Measurements from ENCODE around the gene B3GNT3. TPM values are rescaled to one million over a fixed set of nuclear protein-coding genes. Genes with fewer than 3 reads are reported as not detected.

The B3GNT3 gene
- total RNA-seq, 1 donor: not detected

DNA sequence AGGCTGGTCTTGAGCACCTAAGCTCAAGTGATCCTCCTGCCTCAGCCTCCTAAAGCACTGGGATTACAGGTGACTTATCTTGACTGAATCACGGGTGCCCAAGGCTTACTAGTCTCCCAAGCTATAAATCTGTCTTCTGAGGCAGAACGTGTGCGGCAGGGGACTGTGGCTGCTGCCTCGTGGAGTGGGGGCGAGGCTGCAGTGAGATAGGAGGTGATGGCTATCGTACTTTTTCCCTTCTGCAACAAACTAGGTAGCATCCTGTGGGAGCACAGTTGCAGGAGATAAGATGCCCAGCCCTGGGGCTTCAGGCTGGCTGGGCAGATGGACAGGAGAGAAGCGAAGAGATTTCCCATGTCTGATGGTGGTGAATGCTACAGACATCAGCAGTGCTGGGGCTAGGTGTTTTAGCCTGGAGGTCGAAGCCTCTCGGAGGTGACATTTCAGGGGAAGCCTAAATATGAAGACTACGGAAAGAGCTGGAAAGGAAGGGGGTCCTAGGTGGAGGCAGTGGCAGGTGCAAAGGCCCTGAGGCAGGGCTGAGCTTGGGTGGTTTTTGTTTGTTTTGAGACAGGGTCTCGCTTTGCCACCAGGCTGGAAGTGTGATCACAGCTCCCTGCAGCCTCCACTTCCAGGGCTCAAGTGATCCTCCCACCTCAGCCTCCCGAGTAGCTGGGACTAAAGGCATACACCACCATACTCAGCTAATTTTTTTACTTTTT, 7.4 kb downstream of the B3GNT3 start:
- DNase-seq (ENCODE audit: low read depth): no peak
- H3K4me3 ChIP-seq (ENCODE audit: low read depth, low read length): no peak overlapping the region
- TF ChIP-seq, protein P1, sequence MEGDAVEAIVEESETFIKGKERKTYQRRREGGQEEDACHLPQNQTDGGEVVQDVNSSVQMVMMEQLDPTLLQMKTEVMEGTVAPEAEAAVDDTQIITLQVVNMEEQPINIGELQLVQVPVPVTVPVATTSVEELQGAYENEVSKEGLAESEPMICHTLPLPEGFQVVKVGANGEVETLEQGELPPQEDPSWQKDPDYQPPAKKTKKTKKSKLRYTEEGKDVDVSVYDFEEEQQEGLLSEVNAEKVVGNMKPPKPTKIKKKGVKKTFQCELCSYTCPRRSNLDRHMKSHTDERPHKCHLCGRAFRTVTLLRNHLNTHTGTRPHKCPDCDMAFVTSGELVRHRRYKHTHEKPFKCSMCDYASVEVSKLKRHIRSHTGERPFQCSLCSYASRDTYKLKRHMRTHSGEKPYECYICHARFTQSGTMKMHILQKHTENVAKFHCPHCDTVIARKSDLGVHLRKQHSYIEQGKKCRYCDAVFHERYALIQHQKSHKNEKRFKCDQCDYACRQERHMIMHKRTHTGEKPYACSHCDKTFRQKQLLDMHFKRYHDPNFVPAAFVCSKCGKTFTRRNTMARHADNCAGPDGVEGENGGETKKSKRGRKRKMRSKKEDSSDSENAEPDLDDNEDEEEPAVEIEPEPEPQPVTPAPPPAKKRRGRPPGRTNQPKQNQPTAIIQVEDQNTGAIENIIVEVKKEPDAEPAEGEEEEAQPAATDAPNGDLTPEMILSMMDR (IDR thresholded peaks at IDR 0.05; ENCODE audit: insufficient read depth, low read length): no peak

DNA sequence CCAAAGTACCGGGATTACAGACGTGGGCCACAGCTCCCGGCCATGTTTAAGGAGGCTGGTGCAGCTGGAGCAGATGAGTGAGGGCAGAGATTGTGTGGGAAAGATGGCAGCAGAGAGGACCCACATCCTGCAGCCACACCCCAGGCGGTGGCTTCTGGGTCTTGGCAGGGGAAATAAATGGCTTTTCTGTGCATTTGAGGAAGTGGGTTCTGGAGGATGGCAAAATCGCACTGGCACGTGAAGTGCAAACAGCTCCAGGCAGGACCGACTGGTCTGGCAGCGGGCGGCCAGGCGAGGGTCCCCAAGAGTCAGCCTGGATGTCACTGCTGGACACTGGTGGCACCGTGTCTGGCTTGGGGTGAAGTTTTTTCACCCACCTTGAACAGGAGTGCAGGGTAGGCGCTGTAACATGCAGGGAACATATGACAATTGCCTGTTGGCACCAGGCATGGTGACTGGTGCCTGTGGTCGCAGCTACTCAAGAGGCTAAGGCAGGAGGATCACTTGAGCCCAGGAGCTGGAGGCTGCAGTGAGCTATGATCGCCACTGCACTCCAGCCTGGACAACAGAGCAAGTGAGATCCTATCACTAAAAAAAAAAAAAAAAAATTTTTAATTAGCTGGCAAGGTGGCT, 8.4 kb downstream of the B3GNT3 start:
- no peak for DNase-seq (ENCODE audit: low read depth)
- TF ChIP-seq, protein P1 (IDR thresholded peaks at IDR 0.05; ENCODE audit: insufficient read depth, low read length): no peak
- H3K4me3 ChIP-seq (ENCODE audit: low read depth, low read length): no peak overlapping the region

DNA sequence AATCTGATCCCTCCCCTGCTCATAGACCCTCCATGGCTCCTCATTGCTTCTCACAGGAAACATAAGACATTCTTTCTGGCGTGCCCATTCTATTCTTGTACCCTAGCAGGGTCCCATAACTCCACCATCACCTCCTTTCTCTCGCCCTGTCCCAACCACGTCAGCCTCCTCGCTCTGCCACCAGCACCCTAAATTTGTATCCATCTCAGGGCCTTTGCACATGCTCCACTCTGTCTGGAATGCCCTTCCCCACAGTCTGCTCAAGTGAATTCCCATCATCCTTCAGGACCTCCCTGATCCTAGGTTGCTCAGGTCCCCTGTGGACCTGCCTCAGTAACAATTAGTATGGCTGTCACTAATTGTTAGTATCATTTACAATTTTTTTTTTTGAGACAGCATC, 10.5 kb downstream of the B3GNT3 start:
- DNase-seq (ENCODE audit: low read depth): no peak
- TF ChIP-seq, protein P1 (IDR thresholded peaks at IDR 0.05; ENCODE audit: insufficient read depth, low read length): no peak
- H3K4me3 ChIP-seq (ENCODE audit: low read depth, low read length): no peak overlapping the region

DNA sequence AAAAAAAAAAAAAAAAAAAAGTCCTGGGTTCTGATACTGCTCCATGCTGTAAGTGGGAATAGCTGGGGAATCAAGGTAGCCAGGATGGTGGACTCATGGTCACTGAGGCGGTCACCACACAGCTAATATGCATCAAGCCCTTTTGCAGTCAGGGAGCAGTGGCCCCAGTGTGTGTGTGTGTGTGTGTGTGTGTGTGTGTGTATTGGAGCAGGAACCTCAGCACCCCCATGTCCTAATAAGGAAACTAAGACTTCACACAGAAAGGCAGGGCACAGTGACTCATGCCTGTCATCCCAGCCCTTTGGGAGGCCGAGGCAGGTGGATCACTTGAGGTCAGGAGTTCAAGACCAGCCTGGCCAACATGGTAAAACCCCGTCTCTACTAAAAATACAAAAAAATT, 12.0 kb downstream of the B3GNT3 start:
- DNase-seq (ENCODE audit: low read depth): no peak
- TF ChIP-seq, protein P1 (IDR thresholded peaks at IDR 0.05; ENCODE audit: insufficient read depth, low read length): no peak
- H3K4me3 ChIP-seq (ENCODE audit: low read depth, low read length): no peak overlapping the region

DNA sequence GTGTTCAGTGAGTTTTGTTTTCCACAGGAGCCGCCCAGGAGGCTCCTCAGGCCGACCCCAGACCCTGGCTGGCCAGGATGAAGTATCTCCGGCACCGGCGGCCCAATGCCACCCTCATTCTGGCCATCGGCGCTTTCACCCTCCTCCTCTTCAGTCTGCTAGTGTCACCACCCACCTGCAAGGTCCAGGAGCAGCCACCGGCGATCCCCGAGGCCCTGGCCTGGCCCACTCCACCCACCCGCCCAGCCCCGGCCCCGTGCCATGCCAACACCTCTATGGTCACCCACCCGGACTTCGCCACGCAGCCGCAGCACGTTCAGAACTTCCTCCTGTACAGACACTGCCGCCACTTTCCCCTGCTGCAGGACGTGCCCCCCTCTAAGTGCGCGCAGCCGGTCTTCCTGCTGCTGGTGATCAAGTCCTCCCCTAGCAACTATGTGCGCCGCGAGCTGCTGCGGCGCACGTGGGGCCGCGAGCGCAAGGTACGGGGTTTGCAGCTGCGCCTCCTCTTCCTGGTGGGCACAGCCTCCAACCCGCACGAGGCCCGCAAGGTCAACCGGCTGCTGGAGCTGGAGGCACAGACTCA, 12.9 kb downstream of the B3GNT3 start:
- no peak overlapping the region for H3K4me3 ChIP-seq (ENCODE audit: low read depth, low read length)
- no peak for DNase-seq (ENCODE audit: low read depth)
- TF ChIP-seq, protein P1 (IDR thresholded peaks at IDR 0.05; ENCODE audit: insufficient read depth, low read length): no peak

DNA sequence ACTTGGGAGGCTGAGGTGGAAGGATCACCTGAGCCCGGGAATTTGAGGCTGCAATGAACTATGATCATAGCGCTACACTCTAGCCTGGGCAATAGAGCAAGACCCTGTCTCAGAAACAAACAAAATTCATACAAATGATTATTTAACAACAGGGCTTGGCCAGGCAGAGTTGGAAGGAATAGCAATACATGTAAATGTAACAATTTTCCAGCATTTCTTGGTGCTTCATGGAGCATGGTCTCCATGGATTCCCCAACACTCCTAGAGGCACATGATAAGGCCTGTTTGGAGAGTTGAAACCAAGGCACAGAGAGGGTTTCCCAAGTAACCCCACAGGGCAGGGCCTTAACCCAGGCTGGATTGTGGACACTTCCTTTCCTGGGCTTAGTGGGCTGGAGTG, 16.2 kb downstream of the B3GNT3 start:
- DNase-seq (ENCODE audit: low read depth): no peak
- no peak overlapping the region for H3K4me3 ChIP-seq (ENCODE audit: low read depth, low read length)
- TF ChIP-seq, protein P1 (IDR thresholded peaks at IDR 0.05; ENCODE audit: insufficient read depth, low read length): no peak

Data from fibroblast of the aortic adventitia (primary cell).